Raji (cell line): ENCODE data around the gene TBC1D21.

Source experiments
- POLR2A ChIP-seq: IDR thresholded peaks from 2 replicates; pipeline ENCODE4 v1.6.1; 2011; ENCODE audit warnings: low read depth, low read length, control low read depth; ENCODE audit not compliant: insufficient read depth

The TBC1D21 gene

DNA sequence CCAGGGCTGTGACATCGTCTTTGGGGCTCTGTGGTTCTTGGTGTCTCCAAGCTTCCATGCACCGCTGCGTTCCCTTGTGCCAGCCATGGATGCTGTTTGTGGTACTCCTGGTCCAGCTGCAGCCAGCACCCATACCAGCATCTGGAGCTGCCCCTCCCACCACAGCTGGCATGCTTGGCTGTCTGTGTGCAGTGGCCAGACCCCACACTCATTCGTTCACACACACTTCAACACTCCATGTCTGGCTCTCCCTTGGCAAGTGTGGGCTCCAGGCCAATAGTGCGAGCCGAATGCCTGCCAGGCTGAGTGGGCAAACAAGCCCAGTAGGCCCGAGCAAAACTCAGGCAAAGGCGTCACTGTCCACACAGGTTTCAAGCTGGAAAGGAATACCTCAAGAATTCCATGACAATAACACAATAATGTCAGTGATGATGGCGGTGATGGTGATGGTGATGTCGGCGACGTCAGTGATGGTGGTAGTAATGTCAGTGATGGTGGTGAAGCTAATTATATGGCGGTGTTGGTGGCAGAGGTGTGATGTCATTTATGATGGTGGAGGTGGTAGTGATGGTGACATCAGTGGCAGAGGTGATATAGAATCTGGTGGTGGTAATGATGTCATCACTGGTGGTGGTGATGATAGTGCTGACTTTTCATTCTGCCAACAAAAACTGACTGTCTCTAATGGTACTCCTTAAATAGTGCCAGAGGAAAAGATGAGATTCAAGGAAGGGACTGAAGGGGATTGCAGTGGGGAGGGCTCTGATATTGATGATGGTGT lies 19.3 kb downstream of the TBC1D21 start:
- TF ChIP-seq POLR2A = no peak

DNA sequence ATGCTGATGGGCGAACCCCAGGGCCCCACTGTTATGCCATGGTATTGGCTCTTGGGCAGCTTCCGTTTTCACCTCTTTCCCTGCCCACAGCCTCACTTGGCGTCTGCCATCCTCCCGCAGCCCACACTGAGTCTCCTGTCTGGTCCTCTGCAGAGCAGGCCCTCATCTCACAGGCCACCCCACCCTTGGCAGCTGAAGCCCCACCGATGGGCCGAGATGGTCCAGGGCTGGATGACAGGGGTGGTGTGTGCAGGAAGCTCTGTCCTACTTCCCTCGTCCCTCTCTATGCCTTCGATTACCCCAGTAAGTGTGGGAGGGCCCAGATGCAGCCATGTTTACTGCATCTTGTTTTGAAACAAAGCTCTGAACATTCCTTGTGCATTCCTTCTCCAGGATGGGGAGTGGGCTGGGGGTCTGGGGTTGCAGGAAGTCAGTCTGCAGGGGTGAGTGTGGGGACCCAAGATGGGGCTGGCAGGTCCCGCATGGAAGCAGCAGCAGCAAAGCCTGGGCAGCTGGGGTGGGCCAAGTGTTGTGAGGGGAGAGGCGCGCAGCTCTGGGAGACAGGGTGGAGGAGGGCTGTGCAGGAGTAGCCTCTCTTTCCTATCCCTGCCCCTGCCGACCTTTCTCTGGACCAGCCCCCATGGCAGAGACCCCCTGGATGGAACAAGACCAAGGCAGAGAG lies 20.9 kb downstream of the TBC1D21 start:
- TF ChIP-seq POLR2A = no peak

DNA sequence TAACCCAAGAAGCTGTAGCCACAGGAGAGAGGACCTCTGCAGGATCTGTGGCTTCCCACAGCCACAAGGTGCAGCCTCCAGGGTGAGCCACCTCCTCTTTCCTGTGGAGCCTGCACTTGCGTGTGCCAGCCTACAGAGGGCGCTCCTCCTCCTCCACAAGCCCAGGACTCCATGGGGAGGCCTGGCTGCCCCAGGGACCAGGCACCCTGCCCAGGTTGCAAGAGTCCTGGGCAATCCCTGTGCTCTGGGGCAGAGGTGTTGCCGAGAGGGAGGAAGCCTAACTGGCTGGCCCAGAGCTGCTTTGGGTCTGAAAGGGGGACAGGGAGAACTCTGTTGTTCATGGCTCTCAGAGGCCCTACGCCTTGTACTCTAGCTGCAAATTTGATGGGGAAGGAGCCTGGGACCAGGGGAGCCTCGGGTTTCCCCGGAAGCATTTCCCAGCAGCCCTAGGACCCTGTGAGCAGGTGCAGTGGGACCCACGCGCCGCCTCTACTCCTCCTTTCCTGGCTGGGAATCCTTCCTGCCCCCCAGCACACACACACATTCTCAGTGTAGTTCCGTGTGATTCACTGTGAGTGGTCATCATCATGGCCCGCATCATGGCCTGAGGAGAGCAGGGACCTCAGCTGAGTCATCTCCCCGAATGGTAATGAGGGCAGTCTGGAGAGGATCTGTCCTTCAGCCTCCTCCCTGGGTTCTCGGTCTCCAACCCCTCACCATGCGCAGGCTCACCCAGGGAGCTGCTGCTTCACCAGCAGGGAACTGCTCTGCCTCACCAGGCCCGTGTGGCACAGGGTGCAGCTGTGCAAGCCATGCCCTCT lies 24.3 kb downstream of the TBC1D21 start:
- TF ChIP-seq POLR2A = no peak

DNA sequence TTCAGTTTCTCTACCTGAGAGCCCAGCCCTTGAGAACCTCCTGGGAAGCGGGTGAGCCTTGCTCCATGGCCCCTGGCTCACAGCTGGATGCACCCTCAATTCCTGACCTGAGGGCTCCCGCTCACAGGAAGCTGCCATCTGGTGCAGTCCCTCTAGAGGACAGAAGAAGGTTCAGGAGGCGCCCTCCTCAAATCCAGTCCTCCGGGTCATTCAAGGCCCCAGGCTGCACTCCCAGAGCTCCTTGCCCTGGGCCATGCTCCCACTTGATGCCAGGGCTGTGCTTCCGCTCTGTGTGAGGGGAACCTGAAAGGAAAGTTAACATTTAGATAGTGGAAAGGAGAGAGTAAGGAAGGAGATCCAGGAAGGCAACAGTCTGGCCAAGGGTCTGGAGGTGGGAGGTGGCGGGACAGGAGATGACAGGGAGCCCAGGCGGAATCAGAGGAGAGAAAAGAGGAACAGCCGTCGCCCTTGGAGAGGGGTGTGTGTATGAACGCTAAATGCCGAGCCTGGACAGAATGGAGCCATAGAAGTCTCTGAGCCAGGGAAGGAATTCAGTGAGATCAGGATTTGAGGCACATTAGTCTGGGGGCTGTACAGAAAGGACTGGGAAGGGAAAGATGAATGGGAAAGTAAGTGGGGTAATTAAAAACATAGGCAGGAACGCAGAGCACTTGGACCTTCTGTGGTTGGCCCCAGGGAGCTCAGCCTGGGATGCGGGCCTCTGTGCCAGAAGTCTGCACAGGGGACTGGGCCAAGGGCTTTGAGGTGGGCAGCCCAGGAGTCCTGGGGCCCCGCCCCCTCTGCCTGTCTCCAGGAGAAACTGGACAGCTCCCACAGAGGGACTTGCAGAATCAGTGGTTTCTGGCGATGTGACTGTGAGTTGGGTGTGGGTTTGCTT lies 26.1 kb downstream of the TBC1D21 start:
- TF ChIP-seq POLR2A = no peak

DNA sequence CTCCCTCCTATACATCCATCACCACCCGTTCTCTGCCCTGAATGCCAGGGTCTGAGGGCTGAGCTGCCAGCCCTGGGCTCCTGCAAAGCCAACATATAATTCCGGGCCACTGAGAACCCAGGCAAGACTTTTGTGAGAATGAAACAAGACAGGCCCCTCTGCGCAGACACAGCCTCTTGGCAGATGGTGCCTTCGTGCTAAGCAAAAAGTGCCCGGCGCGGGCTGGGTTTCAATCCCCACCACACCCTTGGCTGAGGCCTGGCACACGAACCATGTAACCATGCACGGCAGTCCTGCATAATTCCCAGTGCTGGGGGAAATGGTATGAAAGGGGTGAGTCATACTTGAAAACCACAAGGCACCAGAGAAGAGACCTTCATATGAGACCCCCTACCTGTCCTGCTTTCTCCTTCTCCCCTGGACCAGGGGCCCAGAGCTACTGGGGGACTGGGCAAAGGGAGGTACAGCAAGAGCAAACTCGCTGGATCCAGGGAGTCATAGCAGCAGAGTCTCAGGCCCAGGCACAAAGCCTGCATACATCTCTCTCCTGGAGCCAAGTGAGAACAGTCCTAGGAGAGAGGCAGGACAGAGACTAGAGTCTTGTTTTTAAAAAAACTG lies 26.8 kb downstream of the TBC1D21 start:
- TF ChIP-seq POLR2A = no peak

DNA sequence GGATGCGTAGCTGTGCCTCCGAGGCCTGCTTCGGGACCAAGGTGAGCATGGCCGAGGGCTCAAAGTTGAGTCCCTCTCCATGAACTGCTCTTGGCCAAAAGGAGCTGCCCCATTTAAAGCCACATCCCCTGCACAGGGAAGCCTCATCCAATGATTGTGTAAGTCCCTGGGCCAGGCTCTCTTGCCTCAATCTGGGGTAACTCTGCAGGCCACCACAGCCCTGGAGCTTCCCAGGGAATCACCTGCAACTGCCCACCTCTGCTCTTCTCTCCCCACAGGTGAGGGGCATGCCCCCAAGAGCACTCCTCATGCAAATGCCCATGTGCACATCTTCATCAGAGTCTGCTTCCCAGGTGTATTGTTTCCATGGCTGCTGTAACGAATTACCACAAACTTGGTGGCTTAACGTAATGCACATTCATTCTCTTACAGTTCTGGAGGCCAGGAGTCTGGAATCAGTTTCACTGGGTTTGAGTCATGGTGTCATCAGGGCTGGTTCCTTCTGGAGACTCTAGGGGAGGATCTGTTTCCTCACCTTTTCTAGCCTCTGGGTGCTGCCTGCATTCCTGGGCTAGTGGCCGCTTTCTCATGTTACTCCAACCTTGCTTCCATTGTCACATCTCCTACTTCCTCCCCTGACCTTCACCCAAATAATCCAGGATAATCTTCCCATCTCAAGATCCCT lies 27.9 kb downstream of the TBC1D21 start:
- no peak for TF ChIP-seq POLR2A

DNA sequence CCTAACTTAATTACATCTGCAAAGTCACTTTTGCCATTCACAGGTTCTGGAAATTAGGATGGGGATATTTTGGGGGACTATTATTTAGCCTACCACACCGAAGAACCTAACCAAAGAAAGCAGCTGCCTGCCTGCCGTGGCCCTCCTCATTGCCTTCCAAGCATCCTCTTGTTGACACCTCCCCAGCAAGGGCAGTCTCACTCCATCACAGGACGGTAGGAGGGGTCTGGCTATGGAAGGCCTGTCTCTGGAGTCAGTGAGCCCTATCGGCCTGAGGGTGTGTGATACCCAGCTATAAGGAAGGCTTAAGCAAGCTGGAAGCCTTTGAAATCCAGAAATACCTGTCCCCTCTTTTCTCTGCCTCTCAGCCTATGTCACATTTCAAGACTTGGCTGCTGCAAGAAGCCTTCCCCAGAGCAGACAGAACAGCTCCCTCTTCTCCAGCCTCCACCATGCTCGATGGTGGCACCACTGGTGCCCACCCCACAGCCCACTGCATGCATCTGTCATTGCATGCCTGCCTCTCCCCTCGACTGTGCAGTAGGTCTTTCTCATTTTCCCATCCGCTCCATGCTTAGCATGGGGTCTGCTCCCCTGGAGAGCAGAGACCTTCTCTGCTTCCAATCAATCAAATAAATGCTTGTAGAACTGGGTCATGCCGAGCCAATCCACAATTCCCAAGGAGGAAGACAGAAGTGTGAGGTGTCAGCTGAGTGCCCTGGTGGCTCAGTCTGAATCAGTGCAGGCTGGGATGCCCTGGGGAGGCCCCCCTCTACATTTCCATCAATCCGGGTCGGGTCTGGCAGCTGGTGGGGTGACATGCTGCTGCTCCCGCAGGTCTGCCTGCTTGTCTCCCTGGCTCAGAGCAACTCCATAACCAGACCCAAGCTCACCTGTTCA lies 29.0 kb downstream of the TBC1D21 start:
- TF ChIP-seq POLR2A = no peak

DNA sequence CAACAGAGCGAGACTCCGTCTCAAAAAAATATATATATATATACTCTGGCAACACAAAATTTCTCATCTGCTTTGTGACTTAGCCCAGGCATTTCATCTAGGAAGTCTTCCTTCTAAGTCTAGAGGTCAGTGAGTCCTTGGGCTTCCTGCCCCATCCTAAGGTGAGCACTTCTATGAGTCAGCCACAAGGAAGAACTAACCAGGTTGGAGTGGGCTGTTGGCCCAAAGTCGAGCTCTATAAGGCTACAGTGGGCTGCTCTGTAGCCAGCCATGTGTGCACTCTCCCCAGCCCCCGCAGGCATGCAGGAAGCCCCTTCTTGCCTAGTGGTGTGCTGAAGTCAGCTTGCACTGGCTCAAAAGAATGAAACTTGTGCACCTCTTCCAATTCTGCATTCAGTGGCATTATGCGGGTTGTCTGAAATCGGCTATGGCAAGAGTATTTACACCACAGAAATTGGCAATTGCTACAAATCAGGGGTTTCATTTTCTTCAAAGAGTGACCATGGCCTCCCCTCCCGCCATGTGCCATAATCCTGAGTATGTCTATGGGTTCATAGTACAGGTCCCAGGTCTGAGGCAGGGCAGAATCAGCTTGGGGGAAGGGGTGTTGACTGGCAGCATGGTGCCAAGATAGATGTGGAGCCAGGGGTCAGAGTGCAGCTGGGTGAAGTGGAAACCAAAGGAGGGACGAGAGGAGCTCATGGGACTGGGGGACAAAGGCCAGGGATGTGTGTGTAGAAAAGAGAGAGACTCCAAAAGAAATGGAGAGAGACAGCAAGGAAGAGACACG lies 30.9 kb downstream of the TBC1D21 start:
- no peak for TF ChIP-seq POLR2A

DNA sequence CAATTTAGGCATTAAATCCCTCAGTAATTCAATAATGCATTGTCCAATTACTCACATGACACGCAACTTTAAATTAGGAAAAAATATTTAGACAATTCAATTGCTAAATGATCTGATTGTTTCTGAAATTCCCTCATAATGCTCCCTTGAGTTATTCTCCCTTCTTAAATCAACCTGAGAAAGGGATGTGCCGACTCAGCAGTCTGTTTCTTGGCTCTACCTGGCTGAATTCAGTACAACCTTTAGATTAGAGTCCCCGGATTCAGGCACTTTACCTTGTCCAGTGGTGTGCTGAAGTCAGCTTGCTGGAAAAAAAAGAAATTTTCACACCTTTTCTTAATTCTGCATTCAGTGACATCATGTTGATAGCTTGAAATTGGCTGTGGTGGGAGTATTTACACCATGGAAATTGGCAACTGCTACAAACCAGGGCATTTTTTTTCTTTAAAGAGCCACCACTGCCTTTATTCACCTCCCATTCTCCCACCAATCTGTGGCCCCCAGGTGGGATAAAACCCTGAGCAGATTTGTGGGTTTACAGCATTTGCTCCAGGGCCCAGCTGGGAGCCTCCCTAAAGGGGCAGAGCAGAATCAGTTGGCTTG lies 32.0 kb downstream of the TBC1D21 start:
- TF ChIP-seq POLR2A = no peak

DNA sequence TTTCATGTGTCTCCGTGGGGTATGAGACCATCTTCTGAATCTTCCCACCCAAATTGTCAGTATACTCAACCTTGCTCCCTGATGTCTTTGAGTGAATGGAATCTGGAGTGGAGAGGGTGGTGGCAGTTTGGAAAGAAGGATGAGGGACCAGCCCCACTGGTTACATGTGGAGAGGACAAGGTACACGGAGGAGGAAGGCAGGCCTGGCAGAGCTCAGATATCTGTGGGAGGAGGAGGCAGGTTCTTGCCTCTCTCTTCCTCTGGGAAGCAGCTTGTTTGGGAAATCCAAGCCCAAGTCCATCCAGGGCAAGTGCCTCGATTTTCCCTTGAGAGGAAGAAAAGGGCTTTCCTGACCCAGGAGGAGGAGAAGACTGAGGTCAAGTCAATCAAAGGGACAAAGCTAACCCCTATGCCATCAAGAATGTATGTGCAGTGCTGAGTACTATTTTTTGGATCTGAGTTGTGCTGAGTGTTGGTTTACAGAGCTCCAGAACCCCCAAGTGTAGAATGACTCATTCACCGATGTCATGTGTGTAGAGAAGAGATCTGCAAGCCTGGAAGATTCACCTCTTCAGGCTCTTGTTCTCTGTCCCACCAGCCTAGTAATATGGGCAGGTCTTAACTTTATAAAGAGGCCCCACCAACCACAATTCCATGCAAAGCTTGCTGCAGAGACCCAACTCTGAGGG lies 33.1 kb downstream of the TBC1D21 start:
- no peak for TF ChIP-seq POLR2A

DNA sequence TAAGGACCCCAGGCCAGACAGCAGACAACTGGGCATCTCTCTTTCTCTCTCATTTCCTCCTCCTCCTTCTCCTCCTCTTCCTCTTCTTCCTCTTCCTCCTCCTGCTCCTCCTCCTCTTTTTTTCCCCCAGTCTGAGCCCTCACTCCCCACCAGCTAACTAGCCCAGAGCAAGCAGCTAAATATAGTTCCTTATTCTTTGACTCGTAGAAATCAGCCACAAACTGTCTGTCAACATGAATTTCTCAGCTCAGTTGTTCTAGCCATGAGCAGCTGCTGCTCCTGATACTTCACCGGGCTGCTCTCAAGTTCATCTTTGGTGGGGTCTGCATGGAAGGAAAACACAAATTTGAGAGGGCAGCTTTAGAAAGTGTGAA lies 33.7 kb downstream of the TBC1D21 start:
- TF ChIP-seq POLR2A = no peak
